Nephron (organoid): ENCODE results near the gene IDUA.

Experiments
- H3K27ac Mint-ChIP-seq, 3 experiments: 2 replicates each; pipeline ENCODE4 v1.8.0; 2020; ENCODE audit warnings: mixed read lengths in 3 of 3, mild to moderate bottlenecking in 2 of 3, moderate library complexity in 1 of 3
- H3K27me3 Mint-ChIP-seq: 2 replicates; pipeline ENCODE4 v1.8.0; 2021; ENCODE audit warnings: low read depth, mild to moderate bottlenecking, moderate library complexity, mixed read lengths
- H3K36me3 Mint-ChIP-seq: 2 replicates; pipeline ENCODE4 v1.8.0; 2020; ENCODE audit warnings: low read depth, mixed read lengths
- H3K4me1 Mint-ChIP-seq: 2 replicates; pipeline ENCODE4 v1.8.0; 2020; ENCODE audit warnings: mixed read lengths
- H3K4me3 Mint-ChIP-seq, 3 experiments: 2 replicates each; pipeline ENCODE4 v1.8.0; 2020; ENCODE audit warnings: mild to moderate bottlenecking in 3 of 3, mixed read lengths in 3 of 3, moderate library complexity in 2 of 3
- H3K9me3 Mint-ChIP-seq: 2 replicates; pipeline ENCODE4 v1.8.0; 2020; ENCODE audit warnings: mixed read lengths
- CTCF ChIP-seq, 3 experiments: fragments of 200-600 bp; sonication (generic); IDR thresholded peaks; one replicate each; pipeline ENCODE4 v1.5.0; 2021; ENCODE audit warnings: antibody characterized with exemption in 3 of 3; ENCODE audit not compliant: unreplicated experiment in 3 of 3

IDUA gene

GRCh38 chr4:961351-962230 is 25.3 kb upstream of the IDUA start:
- no peaks in the 10 kb centered on the region for H3K4me1 Mint-ChIP-seq
- no peaks in the 10 kb centered on the region for H3K9me3 Mint-ChIP-seq
- no peak overlapping the region for H3K4me3 Mint-ChIP-seq
- peaks cover 2% of the 10 kb centered on the region for H3K36me3 Mint-ChIP-seq
- H3K27ac Mint-ChIP-seq: no peak overlapping the region
- no peaks in the 10 kb centered on the region for H3K27me3 Mint-ChIP-seq
- TF ChIP-seq CTCF (IDR thresholded peaks at IDR 0.05; ENCODE audit: unreplicated experiment in 3 of 3): no peak

- H3K4me3 Mint-ChIP-seq: no peak overlapping the region
- H3K36me3 Mint-ChIP-seq: no peaks in the 10 kb centered on the region
- no peak overlapping the region for H3K27ac Mint-ChIP-seq
- no peak for TF ChIP-seq CTCF (IDR thresholded peaks at IDR 0.05; ENCODE audit: unreplicated experiment in 3 of 3)
- no peaks in the 10 kb centered on the region for H3K4me1 Mint-ChIP-seq
- H3K9me3 Mint-ChIP-seq: no peaks in the 10 kb centered on the region
- H3K27me3 Mint-ChIP-seq: no peaks in the 10 kb centered on the region
Measured at GRCh38 chr4:962231-963208, 24.3 kb upstream of the IDUA start.

- Mint-ChIP-seq H3K36me3 (no peaks in the 10 kb centered on the region), H3K9me3 (no peaks in the 10 kb centered on the region), H3K4me1 (no peaks in the 10 kb centered on the region), H3K4me3 (no peak overlapping the region), H3K27me3 (no peaks in the 10 kb centered on the region), H3K27ac (no peak overlapping the region)
- TF ChIP-seq CTCF (IDR thresholded peaks at IDR 0.05; ENCODE audit: unreplicated experiment in 3 of 3): no peak
Measured at GRCh38 chr4:963276-964225, 23.3 kb upstream of the IDUA start.

- H3K9me3 Mint-ChIP-seq: no peaks in the 10 kb centered on the region
- no peak for TF ChIP-seq CTCF (IDR thresholded peaks at IDR 0.05; ENCODE audit: unreplicated experiment in 3 of 3)
- H3K4me3 Mint-ChIP-seq: no peak overlapping the region
- H3K36me3 Mint-ChIP-seq: no peaks in the 10 kb centered on the region
- peaks cover 4% of the 10 kb centered on the region for H3K27me3 Mint-ChIP-seq
- no peak overlapping the region for H3K27ac Mint-ChIP-seq
- H3K4me1 Mint-ChIP-seq: no peaks in the 10 kb centered on the region
Measured at GRCh38 chr4:964346-965025, 22.4 kb upstream of the IDUA start.
